ENCODE data around the gene HM13.

- TF ChIP-seq CTCF (IDR thresholded peaks at IDR 0.05): no peak
- no peak for TF ChIP-seq POLR2A (IDR thresholded peaks at IDR 0.05)
These were observed 56.7 kb downstream of the HM13 start for GRCh38 chr20:31570735-31571617.

All from testis (tissue), 2 donors.